HEK293 (cell line): ENCODE measurements around the gene BACH1.

Source experiments
- BCL11B ChIP-seq: fragments of 450-650 bp; formaldehyde crosslinking; IDR thresholded peaks from 2 replicates; pipeline ENCODE4 v1.5.1; 2016; ENCODE audit warnings: low read depth, missing biosample characterization, missing genetic modification characterization
- GLI2 ChIP-seq: fragments of 450-650 bp; formaldehyde crosslinking; IDR thresholded peaks from 2 replicates; pipeline ENCODE4; 2017; ENCODE audit warnings: missing biosample characterization, missing genetic modification characterization, low read depth, borderline replicate concordance
- SCRT1 ChIP-seq: fragments of 450-650 bp; formaldehyde crosslinking; IDR thresholded peaks from 2 replicates; pipeline ENCODE4 v1.5.1; 2016; ENCODE audit warnings: missing biosample characterization, missing genetic modification characterization, borderline replicate concordance
- TCF7L2 ChIP-seq: IDR thresholded peaks from 2 replicates; pipeline ENCODE4 v1.6.1; 2011; ENCODE audit warnings: low read depth, mild to moderate bottlenecking, inconsistent platforms, low read length, moderate library complexity, borderline replicate concordance
- TRIM28 ChIP-seq: IDR thresholded peaks from 2 replicates; pipeline ENCODE4 v1.6.1; 2011; ENCODE audit warnings: low read length, control low read depth, borderline replicate concordance
- ZBTB11 ChIP-seq: fragments of 450-650 bp; formaldehyde crosslinking; conservative IDR thresholded peaks from 2 replicates; pipeline ENCODE4 v1.5.1; 2016; ENCODE audit warnings: low read depth, missing biosample characterization, missing genetic modification characterization
- ZNF146 ChIP-seq: fragments of 450-650 bp; formaldehyde crosslinking; IDR thresholded peaks from 2 replicates; pipeline ENCODE4 v1.5.1; 2016; ENCODE audit warnings: missing biosample characterization, missing genetic modification characterization
- ZNF155 ChIP-seq: fragments of 450-650 bp; formaldehyde crosslinking; IDR thresholded peaks from 2 replicates; pipeline ENCODE4 v1.5.1; 2016; ENCODE audit warnings: missing biosample characterization, missing genetic modification characterization
- ZNF274 ChIP-seq, 2 experiments: fragments of 200-500 bp in 1 of 2; fragments of 450-650 bp in 1 of 2; sonication (Bioruptor generic) in 1 of 2; formaldehyde crosslinking in 1 of 2; IDR thresholded peaks; 2 replicates each; pipeline versions ENCODE4 v1.5.1 to v1.6.1; 2014 to 2016; ENCODE audit warnings: borderline replicate concordance in 1 of 2, inconsistent platforms in 1 of 2, low read length in 1 of 2, missing biosample characterization in 1 of 2, missing genetic modification characterization in 1 of 2
- ZNF660 ChIP-seq: fragments of 450-650 bp; IDR thresholded peaks from 2 replicates; pipeline ENCODE4 v1.5.1; 2018; ENCODE audit warnings: missing biosample characterization, mild to moderate bottlenecking, missing genetic modification characterization
- TF ChIP-seq, protein P1 (sequence below): fragments of 450-650 bp; formaldehyde crosslinking; IDR thresholded peaks from 2 replicates; pipeline ENCODE4 v1.5.1; 2016; ENCODE audit warnings: missing biosample characterization, missing genetic modification characterization
- TF ChIP-seq, protein P2 (sequence below): fragments of 450-650 bp; formaldehyde crosslinking; optimal IDR thresholded peaks from 2 replicates; pipeline ENCODE3; 2016; ENCODE audit warnings: missing biosample characterization, mild to moderate bottlenecking, missing genetic modification characterization

GRCh38 chr21:29258626-29259338 lies 39.9 kb upstream of the BACH1 start:
- no peak for TF ChIP-seq ZBTB11 (tag by site-specific recombination)
- no peak; the same call in 1 of the 2 replicates for TF ChIP-seq SCRT1 (tag by site-specific recombination)
- TF ChIP-seq TRIM28, result no peak
- TF ChIP-seq, protein P1, sequence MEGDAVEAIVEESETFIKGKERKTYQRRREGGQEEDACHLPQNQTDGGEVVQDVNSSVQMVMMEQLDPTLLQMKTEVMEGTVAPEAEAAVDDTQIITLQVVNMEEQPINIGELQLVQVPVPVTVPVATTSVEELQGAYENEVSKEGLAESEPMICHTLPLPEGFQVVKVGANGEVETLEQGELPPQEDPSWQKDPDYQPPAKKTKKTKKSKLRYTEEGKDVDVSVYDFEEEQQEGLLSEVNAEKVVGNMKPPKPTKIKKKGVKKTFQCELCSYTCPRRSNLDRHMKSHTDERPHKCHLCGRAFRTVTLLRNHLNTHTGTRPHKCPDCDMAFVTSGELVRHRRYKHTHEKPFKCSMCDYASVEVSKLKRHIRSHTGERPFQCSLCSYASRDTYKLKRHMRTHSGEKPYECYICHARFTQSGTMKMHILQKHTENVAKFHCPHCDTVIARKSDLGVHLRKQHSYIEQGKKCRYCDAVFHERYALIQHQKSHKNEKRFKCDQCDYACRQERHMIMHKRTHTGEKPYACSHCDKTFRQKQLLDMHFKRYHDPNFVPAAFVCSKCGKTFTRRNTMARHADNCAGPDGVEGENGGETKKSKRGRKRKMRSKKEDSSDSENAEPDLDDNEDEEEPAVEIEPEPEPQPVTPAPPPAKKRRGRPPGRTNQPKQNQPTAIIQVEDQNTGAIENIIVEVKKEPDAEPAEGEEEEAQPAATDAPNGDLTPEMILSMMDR (tag by site-specific recombination), result no peak
- no peak for TF ChIP-seq GLI2 (tag by site-specific recombination)
- TF ChIP-seq, protein P2, sequence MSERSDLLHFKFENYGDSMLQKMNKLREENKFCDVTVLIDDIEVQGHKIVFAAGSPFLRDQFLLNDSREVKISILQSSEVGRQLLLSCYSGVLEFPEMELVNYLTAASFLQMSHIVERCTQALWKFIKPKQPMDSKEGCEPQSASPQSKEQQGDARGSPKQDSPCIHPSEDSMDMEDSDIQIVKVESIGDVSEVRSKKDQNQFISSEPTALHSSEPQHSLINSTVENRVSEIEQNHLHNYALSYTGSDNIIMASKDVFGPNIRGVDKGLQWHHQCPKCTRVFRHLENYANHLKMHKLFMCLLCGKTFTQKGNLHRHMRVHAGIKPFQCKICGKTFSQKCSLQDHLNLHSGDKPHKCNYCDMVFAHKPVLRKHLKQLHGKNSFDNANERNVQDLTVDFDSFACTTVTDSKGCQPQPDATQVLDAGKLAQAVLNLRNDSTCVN (tag by site-specific recombination), result no peak
- no peak for TF ChIP-seq BCL11B
- no peak for TF ChIP-seq ZNF660 (tag by site-specific recombination)
- no peak for TF ChIP-seq ZNF274 (IDR thresholded peaks at IDR 0.05; ENCODE audit: low read length)
- no peak for TF ChIP-seq ZNF274 (tag by site-specific recombination; IDR thresholded peaks at IDR 0.05; ENCODE audit: borderline replicate concordance)
- no peak for TF ChIP-seq ZNF155 (tag by site-specific recombination)
- TF ChIP-seq ZNF146 (tag by site-specific recombination), result no peak
- TF ChIP-seq TCF7L2, result no peak
